Body of pancreas (tissue), 4 donors: ENCODE data around the gene GYS1. TPM values are rescaled to one million over a fixed set of nuclear protein-coding genes. Genes with fewer than 3 reads are reported as not detected.

Experiments used
- ATAC-seq: fragments of 150-250 bp; one replicate; pipeline ENCODE4 v1.9.1; 2016
- DNase-seq, 4 donors: peaks; one replicate each; pipeline ENCODE4 v3.0.0-alpha.2; 2019
- H3K27ac ChIP-seq, 4 donors: fragments of 200-600 bp; sonication (generic); 1 replicate in 3 of 4; 2 replicates in 1 of 4; pipeline versions ENCODE4 v1.5.1 to v1.6.1; 2016 to 2019; ENCODE audit warnings: mild to moderate bottlenecking in 1 of 4, mixed read lengths in 1 of 4, moderate library complexity in 1 of 4
- H3K27me3 ChIP-seq, 2 donors: fragments of 200-600 bp; sonication (generic); one replicate each; pipeline ENCODE4 v1.6.0; 2016; ENCODE audit warnings: mild to moderate bottlenecking in 1 of 2
- H3K36me3 ChIP-seq, 2 donors: fragments of 200-600 bp; sonication (generic); replicated peaks in 1 of 2; 2 replicates each; pipeline ENCODE4 v1.5.1; 2016; ENCODE audit warnings: low read depth in 2 of 2; ENCODE audit not compliant: insufficient read depth in 1 of 2
- H3K4me1 ChIP-seq: fragments of 200-600 bp; sonication (generic); one replicate; pipeline ENCODE4 v1.6.0; 2016
- H3K4me3 ChIP-seq, 2 donors: fragments of 200-600 bp; sonication (generic); 1 replicate in 1 of 2; 2 replicates in 1 of 2; pipeline ENCODE4 v1.5.1; 2016 to 2019
- H3K9me3 ChIP-seq, 3 donors: fragments of 200-600 bp; sonication (generic); 1 replicate in 2 of 3; 2 replicates in 1 of 3; pipeline ENCODE4 v1.5.1; 2016
- POLR2A ChIP-seq, 3 donors: fragments of 450-650 bp; IDR thresholded peaks; one replicate each; pipeline ENCODE4 v1.6.1; 2016; ENCODE audit warnings: antibody characterized with exemption in 3 of 3, mild to moderate bottlenecking in 2 of 3
- WGBS, 2 donors: methylation state at CpG; one replicate each; pipeline ENCODE4 v1.1.5; 2017; 5-methylcytosine and 5-hydroxymethylcytosine counted together
- intact Hi-C: fragments of 100-400 bp; cut with DNase I; formaldehyde crosslinking; loops from one replicate; pipeline ENCODE4 v1.15.1; 2023
- total RNA-seq, 2 donors: library from RNA; depleted of rRNA; stranded (reverse); fragments of >200 nt; gene quantifications; one replicate each; pipeline ENCODE4 v1.1.0, GENCODE V29; 2016
- TF ChIP-seq, protein P1 (sequence below), 7 experiments: fragments of 450-650 bp in 4 of 7; fragments of 200-600 bp in 3 of 7; sonication (generic) in 3 of 7; IDR thresholded peaks; one replicate each; pipeline ENCODE4 v1.5.1; 2016 to 2019; ENCODE audit warnings: antibody characterized with exemption in 7 of 7

The GYS1 gene
- total RNA-seq, 2 donors from 2014 or later: 7.5 to 17.8 TPM

DNA sequence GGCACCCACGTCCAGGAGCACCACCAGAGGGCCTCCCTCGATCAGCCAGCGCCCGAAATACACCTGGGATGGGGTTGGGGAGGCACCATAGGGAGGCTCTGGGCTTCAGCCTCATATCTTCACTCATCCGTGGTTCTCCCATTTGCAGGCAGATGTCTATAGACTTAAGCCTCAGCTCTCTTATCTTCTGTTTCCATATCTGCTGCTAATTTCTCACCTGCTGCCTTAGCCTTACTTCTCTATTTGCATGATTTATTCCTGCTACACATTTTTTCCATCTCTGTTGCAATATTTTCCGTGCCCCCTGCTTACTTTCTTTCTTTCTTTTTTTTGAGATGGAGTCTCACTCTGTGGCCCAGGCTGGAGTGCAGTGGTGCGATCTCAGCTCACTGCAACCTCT, 5.8 kb downstream of the GYS1 start:
- H3K4me3 ChIP-seq: no peak overlapping the region
- no peak for DNase-seq
- no peak overlapping the region for H3K27ac ChIP-seq
- intact Hi-C loops: no loop called here
- 82 to 85% methylated on average over 6 to 7 of the region's 7 CpGs for WGBS, 2 donors
- H3K9me3 ChIP-seq: no peaks in the 10 kb centered on the region
- TF ChIP-seq POLR2A (IDR thresholded peaks at IDR 0.05): no peak
- TF ChIP-seq, protein P1, sequence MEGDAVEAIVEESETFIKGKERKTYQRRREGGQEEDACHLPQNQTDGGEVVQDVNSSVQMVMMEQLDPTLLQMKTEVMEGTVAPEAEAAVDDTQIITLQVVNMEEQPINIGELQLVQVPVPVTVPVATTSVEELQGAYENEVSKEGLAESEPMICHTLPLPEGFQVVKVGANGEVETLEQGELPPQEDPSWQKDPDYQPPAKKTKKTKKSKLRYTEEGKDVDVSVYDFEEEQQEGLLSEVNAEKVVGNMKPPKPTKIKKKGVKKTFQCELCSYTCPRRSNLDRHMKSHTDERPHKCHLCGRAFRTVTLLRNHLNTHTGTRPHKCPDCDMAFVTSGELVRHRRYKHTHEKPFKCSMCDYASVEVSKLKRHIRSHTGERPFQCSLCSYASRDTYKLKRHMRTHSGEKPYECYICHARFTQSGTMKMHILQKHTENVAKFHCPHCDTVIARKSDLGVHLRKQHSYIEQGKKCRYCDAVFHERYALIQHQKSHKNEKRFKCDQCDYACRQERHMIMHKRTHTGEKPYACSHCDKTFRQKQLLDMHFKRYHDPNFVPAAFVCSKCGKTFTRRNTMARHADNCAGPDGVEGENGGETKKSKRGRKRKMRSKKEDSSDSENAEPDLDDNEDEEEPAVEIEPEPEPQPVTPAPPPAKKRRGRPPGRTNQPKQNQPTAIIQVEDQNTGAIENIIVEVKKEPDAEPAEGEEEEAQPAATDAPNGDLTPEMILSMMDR (IDR thresholded peaks at IDR 0.05): no peak
- no peaks in the 10 kb centered on the region for H3K27me3 ChIP-seq
- H3K4me1 ChIP-seq: peaks cover 14% of the 10 kb centered on the region
- ATAC-seq: no peak
- H3K36me3 ChIP-seq: no peaks in the 10 kb centered on the region

DNA sequence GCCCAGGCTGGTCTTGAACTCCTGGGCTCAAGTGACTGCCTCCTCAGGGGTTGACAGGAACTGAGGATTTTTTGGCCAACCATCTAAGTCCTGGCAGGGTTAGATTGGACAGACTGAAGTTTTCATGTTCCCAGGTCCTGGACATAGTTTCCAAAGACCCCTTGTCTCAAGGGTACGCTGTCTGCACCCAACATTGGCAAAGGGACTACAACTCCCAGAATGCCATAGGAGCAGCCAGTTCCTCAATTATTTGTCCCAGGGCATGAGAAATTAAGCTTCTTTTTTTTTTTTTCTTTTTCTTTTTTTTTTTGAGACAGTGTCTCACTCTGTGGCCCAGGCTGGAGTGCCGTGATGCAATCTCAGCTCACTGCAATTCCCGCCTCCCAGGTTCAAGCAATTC, 6.9 kb downstream of the GYS1 start:
- no peak for ATAC-seq
- DNase-seq: no peak
- peaks cover 0 to 2% of the 10 kb centered on the region in 2 donors for H3K36me3 ChIP-seq
- 90 to 100% methylated on average over 3 of the region's 3 CpGs for WGBS, 2 donors
- no peaks in the 10 kb centered on the region for H3K9me3 ChIP-seq
- no peak overlapping the region for H3K27ac ChIP-seq
- intact Hi-C loops: no loop called here
- no peak for TF ChIP-seq POLR2A (IDR thresholded peaks at IDR 0.05)
- TF ChIP-seq, protein P1 (IDR thresholded peaks at IDR 0.05): no peak
- peaks cover 2% of the 10 kb centered on the region for H3K4me1 ChIP-seq
- no peak overlapping the region for H3K4me3 ChIP-seq
- H3K27me3 ChIP-seq: no peaks in the 10 kb centered on the region

DNA sequence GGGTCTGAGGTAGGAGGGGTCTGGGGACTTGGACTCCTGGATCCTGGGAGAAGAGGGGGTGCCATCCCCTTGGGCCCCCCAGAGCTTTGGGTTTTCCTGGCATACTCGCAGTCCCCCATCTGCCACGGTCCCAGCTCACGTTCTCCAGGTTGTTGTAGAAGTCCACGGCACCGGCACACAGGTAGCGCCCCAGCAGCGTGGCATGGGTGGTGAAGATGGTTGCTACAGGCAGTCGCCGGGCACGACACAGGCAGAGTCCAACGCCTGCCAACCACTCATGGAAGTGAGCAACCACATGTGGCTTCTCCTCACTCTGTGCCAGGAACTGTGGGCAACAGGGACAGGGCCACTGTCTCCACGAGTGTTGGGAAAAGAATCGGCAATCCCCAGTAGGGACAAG, 7.4 kb downstream of the GYS1 start:
- Histone ChIP-seq H3K4me3 (no peak overlapping the region), H3K27ac (no peak overlapping the region), H3K27me3 (no peaks in the 10 kb centered on the region), H3K9me3 (no peaks in the 10 kb centered on the region), H3K4me1 (no peaks in the 10 kb centered on the region), H3K36me3 (peaks cover 0 to 2% of the 10 kb centered on the region in 2 donors)
- ATAC-seq: no peak
- intact Hi-C loops: no loop called here
- DNase-seq: no peak
- 93% methylated on average over 11 of the region's 13 CpGs; no CpG with 5 or more reads in 1 of the 2 donors for WGBS, 2 donors
- TF ChIP-seq, protein P1 (IDR thresholded peaks at IDR 0.05): no peak
- TF ChIP-seq POLR2A (IDR thresholded peaks at IDR 0.05): no peak

DNA sequence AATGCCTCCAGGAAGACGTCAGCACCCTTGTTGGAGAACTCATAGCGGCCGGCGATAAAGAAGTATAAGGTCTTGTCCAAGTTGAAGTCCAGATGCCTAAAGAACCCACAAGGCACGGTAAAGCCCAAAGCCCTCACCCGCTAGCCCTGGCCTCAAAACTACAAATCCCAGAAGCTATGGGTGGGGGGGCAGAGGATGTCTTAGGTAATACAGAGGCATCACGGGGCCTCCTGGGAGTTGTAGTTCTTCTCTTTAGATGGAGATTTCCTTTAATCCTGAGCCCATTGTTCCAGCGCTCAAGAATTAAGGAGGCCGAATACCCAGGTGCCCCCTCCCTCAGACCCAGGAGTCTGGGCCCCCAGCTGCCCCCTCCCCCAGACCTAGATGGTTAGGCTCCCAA, 10.8 kb downstream of the GYS1 start:
- H3K27ac ChIP-seq: no peak overlapping the region
- DNase-seq (no peak), ATAC-seq (no peak)
- no peaks in the 10 kb centered on the region for H3K4me1 ChIP-seq
- H3K36me3 ChIP-seq: peaks cover 0 to 2% of the 10 kb centered on the region in 2 donors
- TF ChIP-seq, protein P1 (IDR thresholded peaks at IDR 0.05): no peak
- no peak for TF ChIP-seq POLR2A (IDR thresholded peaks at IDR 0.05)
- H3K4me3 ChIP-seq: no peak overlapping the region
- intact Hi-C loops: no loop called here
- WGBS, 2 donors: 91 to 93% methylated on average over 7 to 9 of the region's 9 CpGs
- no peaks in the 10 kb centered on the region for H3K9me3 ChIP-seq
- H3K27me3 ChIP-seq: no peaks in the 10 kb centered on the region

DNA sequence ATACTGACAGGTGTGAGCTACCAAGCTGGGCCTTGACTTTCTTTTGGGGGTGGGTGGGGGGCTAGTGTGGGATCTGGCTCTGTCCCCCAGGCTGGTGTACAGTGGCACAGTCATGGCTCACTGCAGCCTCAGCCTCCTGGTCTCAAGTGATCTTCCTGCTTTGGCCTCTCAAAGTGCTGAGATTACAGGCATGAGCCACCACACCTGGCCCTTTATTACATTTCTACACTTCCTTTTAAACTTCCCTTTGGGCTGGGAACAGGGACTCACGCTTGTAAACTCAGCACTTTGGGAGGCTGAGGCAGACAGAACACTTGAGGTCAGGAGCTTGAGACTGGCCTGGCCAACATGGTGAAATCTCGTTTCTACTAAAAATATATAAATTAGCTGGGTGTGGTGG, 16.0 kb downstream of the GYS1 start:
- Histone ChIP-seq H3K27ac (no peak overlapping the region), H3K4me1 (no peaks in the 10 kb centered on the region)

More for the DNA sequence above, 16.0 kb downstream of the GYS1 start:
- TF ChIP-seq, protein P1 (IDR thresholded peaks at IDR 0.05): no peak
- TF ChIP-seq POLR2A (IDR thresholded peaks at IDR 0.05): no peak
- ATAC-seq (no peak), DNase-seq (no peak)
- Histone ChIP-seq H3K4me3 (no peak overlapping the region), H3K36me3 (peaks cover 0 to 6% of the 10 kb centered on the region in 2 donors), H3K9me3 (no peaks in the 10 kb centered on the region), H3K27me3 (no peaks in the 10 kb centered on the region)
- WGBS, 2 donors: 83 to 84% methylated on average over 2 of the region's 2 CpGs
- intact Hi-C loops: no loop called here
